Measurements from ENCODE around the gene NUP50.

Gene NUP50

GRCh38 chr22:45194686-45195085 lies 31.0 kb downstream of the NUP50 start:
- no peak for DNase-seq (ENCODE audit: low read depth in 2 of 2)

GRCh38 chr22:45195616-45196015 lies 31.9 kb downstream of the NUP50 start:
- DNase-seq (ENCODE audit: low read depth in 2 of 2) = no peak

- DNase-seq (ENCODE audit: low read depth in 2 of 2) = no peak
These were observed 32.6 kb downstream of the NUP50 start for GRCh38 chr22:45196308-45196707.

- DNase-seq (ENCODE audit: low read depth in 2 of 2) = no peak
These were observed 33.3 kb downstream of the NUP50 start for GRCh38 chr22:45196926-45197605.

GRCh38 chr22:45197606-45198462 lies 34.1 kb downstream of the NUP50 start:
- no peak for DNase-seq (ENCODE audit: low read depth in 2 of 2)

GRCh38 chr22:45198463-45198795 lies 34.7 kb downstream of the NUP50 start:
- no peak for DNase-seq (ENCODE audit: low read depth in 2 of 2)

GRCh38 chr22:45199723-45200122 lies 36.0 kb downstream of the NUP50 start:
- no peak for DNase-seq (ENCODE audit: low read depth in 2 of 2)

GRCh38 chr22:45200230-45200629 lies 36.5 kb downstream of the NUP50 start:
- DNase-seq (ENCODE audit: low read depth in 2 of 2) = no peak

- DNase-seq (ENCODE audit: low read depth in 2 of 2) = no peak
These were observed 37.3 kb downstream of the NUP50 start for GRCh38 chr22:45200860-45201511.

- DNase-seq (ENCODE audit: low read depth in 2 of 2) = no peak
These were observed 38.1 kb downstream of the NUP50 start for GRCh38 chr22:45201678-45202332.

GRCh38 chr22:45202333-45203149 lies 38.8 kb downstream of the NUP50 start:
- DNase-seq (ENCODE audit: low read depth in 2 of 2) = no peak

GRCh38 chr22:45203150-45203951 lies 39.6 kb downstream of the NUP50 start:
- DNase-seq (ENCODE audit: low read depth in 2 of 2) = no peak

- DNase-seq (ENCODE audit: low read depth in 2 of 2) = no peak
These were observed 40.5 kb downstream of the NUP50 start for GRCh38 chr22:45204241-45204640.

- no peak for DNase-seq (ENCODE audit: low read depth in 2 of 2)
These were observed 41.1 kb downstream of the NUP50 start for GRCh38 chr22:45204819-45205218.

- no peak for DNase-seq (ENCODE audit: low read depth in 2 of 2)
These were observed 41.7 kb downstream of the NUP50 start for GRCh38 chr22:45205276-45205925.

GRCh38 chr22:45206233-45206632 lies 42.5 kb downstream of the NUP50 start:
- DNase-seq (ENCODE audit: low read depth in 2 of 2) = no peak

- no peak for DNase-seq (ENCODE audit: low read depth in 2 of 2)
These were observed 43.8 kb downstream of the NUP50 start for GRCh38 chr22:45207533-45207932.

GRCh38 chr22:45207981-45208664 lies 44.4 kb downstream of the NUP50 start:
- DNase-seq (ENCODE audit: low read depth in 2 of 2) = no peak

GRCh38 chr22:45208696-45208992 lies 44.9 kb downstream of the NUP50 start:
- no peak for DNase-seq (ENCODE audit: low read depth in 2 of 2)
